ENCODE data around the gene CEACAM3. TPM values are rescaled to one million over a fixed set of nuclear protein-coding genes. Genes with fewer than 3 reads are reported as not detected.

Gene CEACAM3
- polyA plus RNA-seq, 4 donors, result not detected

GRCh38 chr19:41843371-41843770 lies 47.0 kb downstream of the CEACAM3 start:
- no peak for DNase-seq (ENCODE audit: low read depth in 4 of 4, low spot score in 2 of 4)

DNA sequence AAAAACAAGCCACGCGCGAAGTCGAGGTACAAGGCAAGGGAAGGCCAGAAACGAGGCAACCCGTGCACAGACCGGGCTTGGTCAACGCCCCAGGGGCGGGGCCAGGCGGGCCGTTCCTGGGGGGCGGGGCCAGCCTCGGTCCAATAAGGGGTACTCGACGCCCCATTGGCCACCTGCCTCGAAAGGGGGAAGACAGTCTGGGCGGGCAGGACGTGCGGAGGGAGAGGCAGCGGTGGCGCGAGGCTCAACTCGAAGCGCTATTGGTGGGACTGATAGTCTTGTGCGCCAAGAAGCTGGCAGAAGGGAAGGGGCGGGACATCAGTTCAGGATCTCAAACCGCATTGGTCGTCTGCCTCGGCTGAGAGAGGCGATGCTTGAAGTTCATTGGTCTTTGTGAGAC lies 48.2 kb downstream of the CEACAM3 start, which contains the start of gene LYPD4:
Gene LYPD4 (minus strand): TSS at position 83 of the 400 bp plus-strand sequence. CDS start 5,398 bp downstream, outside the sequence.
- DNase-seq (ENCODE audit: low read depth in 4 of 4, low spot score in 2 of 4), result no peak

DNA sequence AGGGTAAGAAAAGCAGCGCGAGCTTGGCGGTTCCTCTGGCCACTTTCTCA lies 48.4 kb downstream of the CEACAM3 start, which contains the start of gene DMRTC2:
Gene DMRTC2 (plus strand): TSS at position 42 of the 50 bp plus-strand sequence. CDS start 2,387 bp downstream, outside the sequence.
- no peak for DNase-seq (ENCODE audit: low read depth in 4 of 4, low spot score in 2 of 4)

DNA sequence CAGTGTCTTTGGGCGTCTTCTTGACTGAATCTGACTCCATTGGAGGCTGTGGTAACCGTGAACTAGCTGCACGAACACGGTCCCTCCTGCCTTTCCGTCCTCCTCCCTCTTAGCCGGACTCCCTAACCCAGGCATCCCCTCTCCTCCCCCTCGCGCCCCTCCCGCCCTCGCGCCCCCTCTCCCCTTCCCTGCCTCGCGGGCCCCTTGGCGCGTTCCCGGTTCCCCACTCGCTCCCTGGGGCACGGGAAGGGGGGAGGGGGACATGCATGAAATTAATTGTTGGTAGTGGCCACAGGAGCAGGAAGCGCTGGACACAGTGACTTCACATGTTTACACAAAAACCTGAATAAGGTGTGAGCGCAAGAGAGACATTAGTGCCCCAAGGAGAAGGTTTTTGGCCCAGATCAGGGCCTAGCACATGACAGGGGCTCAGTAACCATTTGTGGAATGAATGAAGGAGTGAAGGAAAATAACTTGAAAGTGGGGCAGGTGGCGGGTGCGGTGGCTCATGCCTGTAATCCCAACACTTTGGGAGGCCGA lies 48.7 kb downstream of the CEACAM3 start:
- no peak for DNase-seq (ENCODE audit: low read depth in 4 of 4, low spot score in 2 of 4)

DNA sequence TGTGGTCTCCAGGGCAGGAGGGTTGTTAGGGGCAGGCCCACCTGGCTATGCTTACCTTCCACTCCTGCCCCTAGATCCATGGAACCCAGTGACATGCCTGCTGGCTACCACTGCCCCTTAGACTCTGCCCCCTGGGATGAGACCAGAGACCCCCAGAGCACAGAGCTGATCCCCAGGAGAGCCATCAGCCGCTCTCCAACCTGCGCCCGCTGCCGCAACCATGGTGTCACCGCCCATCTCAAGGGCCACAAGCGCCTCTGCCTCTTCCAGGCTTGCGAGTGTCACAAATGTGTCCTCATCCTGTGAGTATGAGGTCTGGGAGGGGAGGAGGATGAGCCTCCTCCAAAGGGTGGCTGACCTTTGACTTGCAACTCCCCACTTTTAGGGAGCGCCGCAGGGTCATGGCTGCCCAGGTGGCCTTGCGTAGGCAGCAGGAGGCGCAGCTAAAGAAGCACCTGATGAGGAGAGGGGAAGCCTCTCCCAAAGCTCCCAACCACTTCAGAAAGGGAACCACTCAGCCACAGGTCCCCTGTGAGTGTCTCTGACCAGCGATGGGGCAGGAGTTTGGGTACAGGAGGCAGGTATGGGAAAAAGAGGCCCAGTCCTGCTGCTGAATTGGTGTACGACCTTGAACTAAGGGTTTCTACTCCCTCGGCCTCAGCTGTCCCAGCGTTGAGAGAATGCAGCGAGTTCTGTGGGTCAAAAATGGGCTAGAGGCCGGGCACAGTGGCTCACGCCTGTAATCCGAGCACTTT lies 51.1 kb downstream of the CEACAM3 start:
- DNase-seq (ENCODE audit: low read depth in 4 of 4, low spot score in 2 of 4), result no peak

DNA sequence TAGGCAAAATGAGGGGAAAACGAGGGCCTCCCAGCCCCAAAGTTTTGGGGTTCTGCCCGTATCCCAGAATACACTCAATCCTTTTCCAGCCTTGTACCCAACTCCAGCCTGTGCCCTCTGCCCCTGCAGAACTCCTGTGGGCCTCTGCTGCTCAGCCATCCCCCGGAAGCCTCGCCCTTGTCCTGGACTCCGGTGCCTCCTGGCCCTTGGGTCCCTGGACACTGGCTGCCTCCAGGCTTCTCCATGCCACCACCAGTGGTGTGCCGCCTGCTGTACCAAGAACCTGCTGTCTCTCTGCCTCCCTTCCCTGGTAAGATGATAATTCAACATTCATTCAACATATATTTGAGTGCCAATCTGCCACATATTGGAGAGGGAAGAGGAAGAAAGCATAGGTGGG lies 52.3 kb downstream of the CEACAM3 start:
- no peak for DNase-seq (ENCODE audit: low read depth in 4 of 4, low spot score in 2 of 4)

GRCh38 chr19:41849067-41849466 lies 52.7 kb downstream of the CEACAM3 start:
- no peak for DNase-seq (ENCODE audit: low read depth in 4 of 4, low spot score in 2 of 4)

DNA sequence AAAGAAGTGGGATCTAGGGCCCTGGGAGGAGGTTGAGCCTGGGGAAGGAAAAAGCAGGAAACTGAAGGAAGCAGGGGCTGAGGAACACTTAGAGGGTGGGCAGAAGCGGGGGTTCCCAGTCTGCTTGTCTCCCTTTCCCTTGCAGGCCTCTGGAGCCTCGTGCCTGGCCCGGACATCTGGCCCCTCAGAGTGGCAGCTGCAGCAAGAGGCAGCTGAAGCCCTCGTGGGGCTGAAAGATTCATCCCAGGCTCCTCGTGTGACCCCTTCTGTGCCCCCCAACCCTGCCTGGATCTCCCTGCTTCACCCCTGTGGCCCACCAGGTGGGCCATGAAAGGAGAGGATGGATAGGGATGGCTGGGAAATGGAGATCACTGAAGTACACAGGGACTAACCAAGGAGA lies 54.0 kb downstream of the CEACAM3 start:
- no peak for DNase-seq (ENCODE audit: low read depth in 4 of 4, low spot score in 2 of 4)

GRCh38 chr19:41851456-41851855 lies 55.1 kb downstream of the CEACAM3 start:
- DNase-seq (ENCODE audit: low read depth in 4 of 4, low spot score in 2 of 4), result no peak

DNA sequence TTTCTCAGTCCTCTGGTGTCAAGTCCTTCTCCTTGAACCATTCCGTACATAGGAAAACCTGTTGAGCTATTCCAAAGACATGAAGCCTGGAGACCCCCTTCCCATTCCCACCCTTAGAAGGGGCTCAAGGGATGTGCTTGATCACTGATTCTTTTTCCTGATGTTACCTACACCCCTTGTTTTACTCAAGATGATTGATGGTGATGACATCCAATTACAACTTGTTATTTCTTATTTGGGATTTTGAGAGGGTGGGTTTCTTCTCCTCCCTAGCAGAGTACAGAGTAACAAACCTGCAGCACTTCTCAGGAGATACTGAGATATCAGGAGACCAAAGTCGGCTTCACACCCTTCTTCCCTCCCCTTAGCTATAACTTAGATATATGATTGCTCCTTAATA lies 57.0 kb downstream of the CEACAM3 start:
- no peak for DNase-seq (ENCODE audit: low read depth in 4 of 4, low spot score in 2 of 4)

DNA sequence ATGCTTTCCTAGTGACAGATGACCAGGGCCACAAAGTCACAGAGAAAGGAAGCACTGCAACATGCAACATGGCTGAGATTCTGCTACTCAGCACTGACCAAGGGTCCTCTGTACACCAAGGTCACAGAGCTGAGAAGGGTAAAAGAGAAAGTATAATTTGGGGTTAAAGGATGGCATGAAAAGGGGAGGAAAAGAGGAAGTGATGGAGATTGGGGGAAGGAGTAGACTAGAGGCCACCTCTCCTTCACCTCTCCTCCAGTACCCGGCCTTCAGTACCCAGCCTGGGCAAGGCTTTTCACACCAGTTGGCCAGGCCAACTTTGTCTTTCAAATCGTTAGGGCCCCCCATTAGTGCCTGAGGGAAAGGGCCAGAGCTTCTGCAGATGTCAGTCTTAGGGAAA lies 57.4 kb downstream of the CEACAM3 start:
- DNase-seq (ENCODE audit: low read depth in 4 of 4, low spot score in 2 of 4), result no peak

GRCh38 chr19:41859213-41859617 lies 62.8 kb downstream of the CEACAM3 start:
- no peak for DNase-seq (ENCODE audit: low read depth in 4 of 4, low spot score in 2 of 4)

- peak; percentile 99 for DNase-seq (ENCODE audit: low read depth in 4 of 4, low spot score in 2 of 4)
These were observed 63.4 kb downstream of the CEACAM3 start, which contains the start of gene RPS19 for GRCh38 chr19:41859618-41860418. RPS19 (plus strand) TSS chr19:41860255; CDS start chr19:41860775, 520 bp downstream.

- DNase-seq (ENCODE audit: low read depth in 4 of 4, low spot score in 2 of 4), result no peak
These were observed 64.2 kb downstream of the CEACAM3 start for GRCh38 chr19:41860419-41861115.

Other genes starting within 250 kb of the CEACAM3 start
- gene CEACAM21, start 220.4 kb upstream of the CEACAM3 start, polyA plus RNA-seq (ENCODE audit: insufficient read length in 4 of 4), result 1 to 10 TPM; 1.1 to 2.1 (median 1.4) TPM
- under 1 TPM in 3 of 4 donors, not detected in 1; 0.11 to 0.22 (median 0.14) TPM for gene CEACAM4, start 169.5 kb upstream of the CEACAM3 start, polyA plus RNA-seq (ENCODE audit: insufficient read length in 4 of 4)
- gene CEACAM7, start 108.3 kb upstream of the CEACAM3 start, polyA plus RNA-seq (ENCODE audit: insufficient read length in 4 of 4), result not detected
- under 1 TPM; 0.08 to 0.13 (median 0.08) TPM for gene CEACAM5, start 88.0 kb upstream of the CEACAM3 start, polyA plus RNA-seq (ENCODE audit: insufficient read length in 4 of 4)
- under 1 TPM in 3 of 4 donors, not detected in 1; 0.07 to 0.24 (median 0.13) TPM for gene CEACAM6, start 41.1 kb upstream of the CEACAM3 start, polyA plus RNA-seq (ENCODE audit: insufficient read length in 4 of 4)
- gene LYPD4, start 48.1 kb downstream of the CEACAM3 start, polyA plus RNA-seq (ENCODE audit: insufficient read length in 4 of 4), result not detected
- gene DMRTC2, start 48.5 kb downstream of the CEACAM3 start, polyA plus RNA-seq (ENCODE audit: insufficient read length in 4 of 4), result not detected
- gene RPS19, start 63.7 kb downstream of the CEACAM3 start, polyA plus RNA-seq (ENCODE audit: insufficient read length in 4 of 4), result 1,000 to 10,000 TPM; 1,257 to 2,145 (median 1,483) TPM
- gene CD79A, start 80.7 kb downstream of the CEACAM3 start, polyA plus RNA-seq (ENCODE audit: insufficient read length in 4 of 4), result under 1 TPM; 0.49 to 0.93 (median 0.82) TPM
- gene ARHGEF1, start 86.6 kb downstream of the CEACAM3 start, polyA plus RNA-seq (ENCODE audit: insufficient read length in 4 of 4), result 10 to 100 TPM; 32.1 to 77.6 (median 53.4) TPM
- under 1 TPM in 3 of 4 donors, not detected in 1; 0.07 to 0.25 (median 0.24) TPM for gene ERFL, start 131.9 kb downstream of the CEACAM3 start, polyA plus RNA-seq (ENCODE audit: insufficient read length in 4 of 4)
- gene RABAC1, start 162.7 kb downstream of the CEACAM3 start, polyA plus RNA-seq (ENCODE audit: insufficient read length in 4 of 4), result 100 to 1,000 TPM in 1 of 4 donors, 10 to 100 TPM in 3; 54.0 to 120 (median 77.3) TPM
- gene ATP1A3, start 197.6 kb downstream of the CEACAM3 start, polyA plus RNA-seq (ENCODE audit: insufficient read length in 4 of 4), result 1 to 10 TPM in 1 of 4 donors, under 1 TPM in 1, not detected in 2; 0.23 to 2.1 TPM

Data from left renal cortex interstitium (tissue), 4 donors.